H1 (cell line): ENCODE results near the gene SLC25A26. TPM values are rescaled to one million over a fixed set of nuclear protein-coding genes. Genes with fewer than 3 reads are reported as not detected.
A peak's percentile ranks its signal among the peaks of the same experiment; 100 is the strongest.

ENCODE experiments used
- CTCF ChIA-PET: fragments of 300-600 bp; sonication (Branson Sonifier 250); formaldehyde crosslinking; loops from one replicate; lab custom pipeline; 2021; ENCODE audit not compliant: partially characterized antibody; lab: Charles Lee
- POLR2A ChIA-PET: fragments of 300-600 bp; sonication (Branson Sonifier 250); formaldehyde crosslinking; loops from one replicate; lab custom pipeline; 2021; ENCODE audit warnings: inconsistent platforms; ENCODE audit not compliant: partially characterized antibody; lab: Charles Lee
- DNase-seq, 2 experiments: peaks; one replicate each; pipeline versions ENCODE4 v3.0.0 to v3.0.0-alpha.2; 2010 to 2022; ENCODE audit warnings: low spot score in 2 of 2, low read depth in 1 of 2, mixed read lengths in 1 of 2
- FAIRE-seq: peaks from 2 replicates; lab custom pipeline; 2011; peaks lifted over from hg19 to GRCh38; lab: Jason Lieb, UNC
- H2AFZ ChIP-seq: 2 replicates; pipeline ENCODE4 v1.8.1; 2012; ENCODE audit warnings: low read length, inconsistent platforms
- H2AK5ac ChIP-seq: 2 replicates; pipeline ENCODE4 v1.6.1; 2013; ENCODE audit warnings: low read depth, low read length
- H2BK120ac ChIP-seq: replicated peaks from 2 replicates; pipeline ENCODE3; 2013; ENCODE audit warnings: low read depth, low read length, inconsistent platforms
- H2BK12ac ChIP-seq: 2 replicates; pipeline ENCODE4 v1.6.1; 2013; ENCODE audit warnings: low read depth, low read length
- H2BK15ac ChIP-seq: 2 replicates; pipeline ENCODE4 v1.6.1; 2013; ENCODE audit warnings: low read length
- H2BK20ac ChIP-seq: 2 replicates; pipeline ENCODE4 v1.6.1; 2013; ENCODE audit warnings: low read length
- H2BK5ac ChIP-seq: 2 replicates; pipeline ENCODE4 v1.6.1; 2013; ENCODE audit warnings: low read depth, low read length
- H3K14ac ChIP-seq: 2 replicates; pipeline ENCODE4 v1.6.1; 2013; ENCODE audit warnings: inconsistent platforms; ENCODE audit not compliant: insufficient read length
- H3K18ac ChIP-seq: 2 replicates; pipeline ENCODE4 v1.6.1; 2013; ENCODE audit warnings: low read length; ENCODE audit errors: extremely low read depth
- H3K23ac ChIP-seq: 2 replicates; pipeline ENCODE4 v1.6.1; 2013; ENCODE audit warnings: inconsistent platforms; ENCODE audit not compliant: insufficient read length
- H3K23me2 ChIP-seq: 2 replicates; pipeline ENCODE4 v1.6.1; 2013; ENCODE audit warnings: low read depth, low read length
- H3K27ac ChIP-seq: 2 replicates; pipeline ENCODE4 v1.6.1; 2011; ENCODE audit warnings: low read depth, low read length, inconsistent platforms
- H3K27me3 ChIP-seq, 4 experiments: replicated peaks in 1 of 4; 1 replicate in 1 of 4; 2 replicates in 3 of 4; pipeline versions ENCODE4 v1.6.1 to v1.8.1; 2011 to 2013; ENCODE audit warnings: low read length in 3 of 4, mild to moderate bottlenecking in 3 of 4, inconsistent platforms in 2 of 4, mixed read lengths in 2 of 4, moderate library complexity in 1 of 4; ENCODE audit not compliant: control insufficient read depth in 3 of 4, insufficient read depth in 3 of 4; ENCODE audit errors: extremely low read depth in 1 of 4
- H3K36me3 ChIP-seq, 4 experiments: 2 replicates each; pipeline versions ENCODE4 v1.6.1 to v1.8.1; 2011 to 2013; ENCODE audit warnings: mild to moderate bottlenecking in 4 of 4, low read length in 3 of 4, moderate library complexity in 2 of 4, control low read depth in 1 of 4, inconsistent platforms in 1 of 4; ENCODE audit not compliant: insufficient read depth in 4 of 4, control insufficient read depth in 2 of 4
- H3K4ac ChIP-seq: replicated peaks from 2 replicates; pipeline ENCODE3; 2013; ENCODE audit warnings: low read length, low read depth, mixed read lengths, inconsistent platforms; ENCODE audit not compliant: insufficient read length
- H3K4me1 ChIP-seq, 4 experiments: replicated peaks in 1 of 4; 1 replicate in 1 of 4; 2 replicates in 3 of 4; pipeline versions ENCODE4 v1.6.1 to v1.8.1; 2011 to 2013; ENCODE audit warnings: low read length in 3 of 4, inconsistent platforms in 2 of 4, mixed read lengths in 1 of 4; ENCODE audit not compliant: insufficient read depth in 4 of 4, control insufficient read depth in 3 of 4
- H3K4me2 ChIP-seq, 2 experiments: 2 replicates each; pipeline versions ENCODE4 v1.6.1 to v1.8.1; 2011 to 2013; ENCODE audit warnings: low read depth in 2 of 2, low read length in 2 of 2, control low read depth in 1 of 2, inconsistent platforms in 1 of 2, mild to moderate bottlenecking in 1 of 2; ENCODE audit not compliant: insufficient read depth in 1 of 2
- H3K4me3 ChIP-seq, 4 experiments: fragments of 200-600, 300-600 bp in 1 of 4; sonication (generic), shearing (Covaris generic), sonication (Bioruptor Twin) in 1 of 4; 2 replicates each; pipeline versions ENCODE4 v1.5.1 to v1.8.1; 2011 to 2016; ENCODE audit warnings: low read length in 4 of 4, low read depth in 3 of 4, control low read depth in 2 of 4, inconsistent platforms in 2 of 4, mild to moderate bottlenecking in 2 of 4, mixed read lengths in 1 of 4, moderate library complexity in 1 of 4; ENCODE audit not compliant: insufficient read depth in 2 of 4; ENCODE audit errors: extremely low read depth in 1 of 4
- H3K56ac ChIP-seq: replicated peaks from 2 replicates; pipeline ENCODE3; 2013; ENCODE audit warnings: low read depth, mild to moderate bottlenecking, mixed read lengths, low read length, inconsistent platforms; ENCODE audit not compliant: insufficient read length
- H3K79me1 ChIP-seq: 2 replicates; pipeline ENCODE4 v1.6.1; 2013; ENCODE audit warnings: low read depth, low read length, control low read depth
- H3K79me2 ChIP-seq, 2 experiments: 2 replicates each; pipeline versions ENCODE4 v1.6.1 to v1.8.1; 2012 to 2013; ENCODE audit warnings: low read length in 2 of 2, mild to moderate bottlenecking in 2 of 2, inconsistent platforms in 1 of 2; ENCODE audit not compliant: insufficient read depth in 2 of 2, control insufficient read depth in 1 of 2
- H3K9ac ChIP-seq, 4 experiments: replicated peaks in 1 of 4; 1 replicate in 1 of 4; 2 replicates in 3 of 4; pipeline versions ENCODE4 v1.6.1 to v1.8.1; 2011 to 2013; ENCODE audit warnings: low read depth in 3 of 4, low read length in 3 of 4, control low read depth in 2 of 4, mild to moderate bottlenecking in 2 of 4, moderate library complexity in 2 of 4, inconsistent platforms in 1 of 4; ENCODE audit errors: extremely low read depth in 1 of 4
- H3K9me3 ChIP-seq, 2 experiments: 2 replicates each; pipeline versions ENCODE4 v1.6.1 to v1.8.1; 2012 to 2013; ENCODE audit warnings: mild to moderate bottlenecking in 2 of 2, moderate library complexity in 2 of 2, control low read depth in 1 of 2, inconsistent platforms in 1 of 2, low read depth in 1 of 2, low read length in 1 of 2, mixed read lengths in 1 of 2; ENCODE audit not compliant: insufficient read depth in 2 of 2
- H4K20me1 ChIP-seq, 2 experiments: replicated peaks in 1 of 2; 2 replicates each; pipeline versions ENCODE3 to v1.8.1; 2011 to 2013; ENCODE audit warnings: inconsistent platforms in 2 of 2, low read length in 2 of 2, mild to moderate bottlenecking in 1 of 2; ENCODE audit not compliant: insufficient read depth in 2 of 2, control insufficient read depth in 1 of 2
- H4K5ac ChIP-seq: 2 replicates; pipeline ENCODE4 v1.6.1; 2013; ENCODE audit warnings: low read length, low read depth, mixed read lengths, inconsistent platforms; ENCODE audit not compliant: insufficient read length
- H4K8ac ChIP-seq: 2 replicates; pipeline ENCODE4 v1.8.0; 2013; ENCODE audit warnings: mild to moderate bottlenecking, moderate library complexity, low read length, inconsistent platforms; ENCODE audit not compliant: insufficient read depth; ENCODE audit errors: extremely low read depth
- H4K91ac ChIP-seq: replicated peaks from 2 replicates; pipeline ENCODE3; 2013; ENCODE audit warnings: low read length, mixed read lengths, inconsistent platforms; ENCODE audit not compliant: insufficient read length
- RAD21 ChIP-seq, 2 experiments: IDR thresholded peaks in 1 of 2; conservative IDR thresholded peaks in 1 of 2; 2 replicates each; pipeline ENCODE4 v1.6.1; 2011; ENCODE audit warnings: low read depth in 2 of 2, low read length in 2 of 2, improper control_type of control experiment in 1 of 2, inconsistent platforms in 1 of 2, mild to moderate bottlenecking in 1 of 2, moderate library complexity in 1 of 2
- TAF1 ChIP-seq: IDR thresholded peaks from 2 replicates; pipeline ENCODE4 v1.6.1; 2011; ENCODE audit warnings: mild to moderate bottlenecking, low read depth, low read length
- WGBS, 2 experiments: shearing (Covaris generic) in 1 of 2; methylation state at CpG; one replicate each; pipeline versions ENCODE4 v1.1.6 to v1.1.7; 2013 to 2015; ENCODE audit warnings: low lambda C conversion rate in 2 of 2, mixed read lengths in 2 of 2, inconsistent platforms in 1 of 2, low coverage in 1 of 2, missing lambda C conversion rate in 1 of 2; ENCODE audit not compliant: insufficient replicate concordance in 2 of 2, insufficient coverage in 1 of 2, insufficient read length in 1 of 2; ENCODE audit errors: extremely low coverage in 1 of 2, missing lambda C conversion rate in 1 of 2; 5-methylcytosine and 5-hydroxymethylcytosine counted together
- polyA plus RNA-seq, 7 experiments: library from polyadenylated mRNA; depleted of rRNA in 3 of 7; stranded (reverse) in 5 of 7; unstranded in 2 of 7; fragments of >200 nt in 5 of 7; fragments of 200-250 nt in 2 of 7; gene quantifications; 1 replicate in 5 of 7; 2 replicates in 1 of 7; 4 replicates in 1 of 7; pipeline versions ENCODE4 v1.2.1 to v1.2.3, GENCODE V29; 2011 to 2013; ENCODE audit warnings: missing spikeins in 2 of 7, mixed read lengths in 2 of 7
- total RNA-seq: library from RNA; stranded (reverse); fragmentation: NEBNext Ultra II Directional; extraction: Animal tissue kit (Norgen Biotek cat#: 25700); gene quantifications from 2 replicates; pipeline ENCODE4 v1.2.1, GENCODE V29; 2021
- TF ChIP-seq, protein P1 (sequence below), 3 experiments: IDR thresholded peaks; 1 replicate in 2 of 3; 2 replicates in 1 of 3; pipeline versions ENCODE4 v1.5.1 to v1.6.1; 2011; ENCODE audit warnings: low read length in 3 of 3, mild to moderate bottlenecking in 3 of 3, inconsistent platforms in 2 of 3, low read depth in 1 of 3, moderate library complexity in 1 of 3; ENCODE audit not compliant: insufficient read depth in 1 of 3; ENCODE audit errors: control extremely low read depth in 1 of 3

SLC25A26 gene
- total and polyA plus RNA-seq, 2 of the 8 experiments (the other 6 are each of a cell fraction or from before 2014, with no cell fraction given) = 30.0 to 37.0 TPM

DNA sequence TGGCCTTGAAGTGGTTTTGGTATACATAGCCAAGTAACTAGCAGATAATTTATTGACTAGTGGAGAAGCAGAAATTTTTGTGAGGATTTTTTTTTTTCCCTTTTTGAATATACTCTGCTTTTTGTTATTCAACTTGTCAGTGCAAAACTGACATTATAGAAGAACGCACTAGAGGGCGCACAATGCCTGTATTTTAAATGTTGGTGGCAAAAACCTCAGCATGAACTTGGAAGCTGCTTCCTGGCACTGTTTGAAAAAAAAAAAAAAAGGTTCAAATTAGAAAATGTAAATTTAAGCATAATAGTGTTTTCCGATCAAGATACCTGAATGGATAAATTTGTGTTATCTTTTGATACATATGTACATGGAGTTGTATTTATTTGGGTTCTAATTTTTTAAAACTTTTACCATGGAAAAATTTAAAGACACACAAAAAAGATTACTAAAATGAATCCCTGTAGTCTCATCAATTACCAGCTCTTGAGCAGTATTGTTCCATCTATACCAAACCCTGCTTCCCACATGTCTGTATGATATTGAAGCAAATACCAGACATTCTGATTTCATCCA, 56.0 kb downstream of the SLC25A26 start:
- peak; percentile 7 to 60 for DNase-seq
- no peak overlapping the region for H2AFZ ChIP-seq

More for the DNA sequence above, 56.0 kb downstream of the SLC25A26 start:
- H2BK12ac ChIP-seq = no peak overlapping the region
- no peaks in the 10 kb centered on the region for H3K9me3 ChIP-seq
- H3K14ac ChIP-seq = no peak overlapping the region
- no peaks in the 10 kb centered on the region for H3K79me2 ChIP-seq
- H3K56ac ChIP-seq = no peak overlapping the region
- no peaks in the 10 kb centered on the region for H3K27me3 ChIP-seq
- no peak overlapping the region for H3K4ac ChIP-seq
- H4K20me1 ChIP-seq = no peaks in the 10 kb centered on the region
- H3K36me3 ChIP-seq = no peaks in the 10 kb centered on the region
- ChIA-PET POLR2A (no interaction called here), CTCF (interaction anchor here (0.6 to 4.7 kb wide), 14 partner anchors 8 to 545 kb away, joined by 3 to 77 read pairs (median 4); no protein-coding TSS in a partner anchor)
- H2BK5ac ChIP-seq = no peak overlapping the region
- no peak overlapping the region for H2BK120ac ChIP-seq
- H2AK5ac ChIP-seq = no peak overlapping the region
- no peak overlapping the region for H4K5ac ChIP-seq
- H3K4me1 ChIP-seq = peaks cover 0 to 3% (median 2%) of the 10 kb centered on the region in 4 experiments; a peak in 2 of 7 replicates
- peak; percentile 87 for TF ChIP-seq RAD21 (IDR thresholded peaks at IDR 0.05 in 1 of 2, conservative IDR thresholded peaks at IDR 0.05 in 1 of 2; ENCODE audit: low read depth in 2 of 2, low read length in 2 of 2)
- no peak for TF ChIP-seq TAF1
- TF ChIP-seq, protein P1, sequence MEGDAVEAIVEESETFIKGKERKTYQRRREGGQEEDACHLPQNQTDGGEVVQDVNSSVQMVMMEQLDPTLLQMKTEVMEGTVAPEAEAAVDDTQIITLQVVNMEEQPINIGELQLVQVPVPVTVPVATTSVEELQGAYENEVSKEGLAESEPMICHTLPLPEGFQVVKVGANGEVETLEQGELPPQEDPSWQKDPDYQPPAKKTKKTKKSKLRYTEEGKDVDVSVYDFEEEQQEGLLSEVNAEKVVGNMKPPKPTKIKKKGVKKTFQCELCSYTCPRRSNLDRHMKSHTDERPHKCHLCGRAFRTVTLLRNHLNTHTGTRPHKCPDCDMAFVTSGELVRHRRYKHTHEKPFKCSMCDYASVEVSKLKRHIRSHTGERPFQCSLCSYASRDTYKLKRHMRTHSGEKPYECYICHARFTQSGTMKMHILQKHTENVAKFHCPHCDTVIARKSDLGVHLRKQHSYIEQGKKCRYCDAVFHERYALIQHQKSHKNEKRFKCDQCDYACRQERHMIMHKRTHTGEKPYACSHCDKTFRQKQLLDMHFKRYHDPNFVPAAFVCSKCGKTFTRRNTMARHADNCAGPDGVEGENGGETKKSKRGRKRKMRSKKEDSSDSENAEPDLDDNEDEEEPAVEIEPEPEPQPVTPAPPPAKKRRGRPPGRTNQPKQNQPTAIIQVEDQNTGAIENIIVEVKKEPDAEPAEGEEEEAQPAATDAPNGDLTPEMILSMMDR (IDR thresholded peaks at IDR 0.05; ENCODE audit: control extremely low read depth in 1 of 3, insufficient read depth in 1 of 3, low read depth in 1 of 3, low read length in 3 of 3) = peak in 2 of 3 experiments; percentile 54 to 72; a peak in 3 of 4 replicates
- no peak overlapping the region for H2BK20ac ChIP-seq
- no peak overlapping the region for H3K4me2 ChIP-seq
- H4K91ac ChIP-seq = no peak overlapping the region
- H3K4me3 ChIP-seq = no peak overlapping the region
- no peak overlapping the region for H2BK15ac ChIP-seq
- H3K18ac ChIP-seq = no peak overlapping the region
- WGBS, 2 experiments = 8% methylated on average over 3 of the region's 3 CpGs; no CpG with 5 or more reads in 1 of the 2 experiments
- no peaks in the 10 kb centered on the region for H3K79me1 ChIP-seq
- H3K27ac ChIP-seq = no peak overlapping the region
- H3K9ac ChIP-seq = no peak overlapping the region
- H4K8ac ChIP-seq = no peak overlapping the region
- FAIRE-seq = peak; percentile 72
- no peak overlapping the region for H3K23ac ChIP-seq
- H3K23me2 ChIP-seq = no peaks in the 10 kb centered on the region
